Activated B cell treated with CpG ODN at 0.5 μM for 24 hours (primary cell): ENCODE data around the gene AGXT. TPM values are rescaled to one million over a fixed set of nuclear protein-coding genes. Genes with fewer than 3 reads are reported as not detected.

ENCODE experiments used
- ATAC-seq: fragments of 200-7000 bp; cut with Tn5 transposase; one replicate; pipeline ENCODE4 v1.10.0; 2021; ENCODE audit warnings: low read depth, mild to moderate bottlenecking, moderate library complexity
- CTCF ChIA-PET: fragments of 350-600 bp; sonication (Branson Sonifier 250); formaldehyde crosslinking; loops from one replicate; lab custom pipeline; 2021; ENCODE audit warnings: antibody characterized with exemption; lab: Charles Lee
- POLR2A ChIA-PET: fragments of 350-600 bp; sonication (Branson Sonifier 250); formaldehyde crosslinking; loops from one replicate; lab custom pipeline; 2021; ENCODE audit warnings: antibody characterized with exemption; lab: Charles Lee
- DNase-seq: peaks from one replicate; pipeline ENCODE4 v3.0.0; 2022
- H3K27ac Mint-ChIP-seq: one replicate; pipeline ENCODE4 v1.8.0; 2020; ENCODE audit warnings: mixed read lengths
- H3K27me3 Mint-ChIP-seq: one replicate; pipeline ENCODE4 v1.8.0; 2021; ENCODE audit warnings: mixed read lengths
- H3K36me3 Mint-ChIP-seq: one replicate; pipeline ENCODE4 v1.8.0; 2021; ENCODE audit warnings: low read depth, mixed read lengths
- H3K4me1 Mint-ChIP-seq: one replicate; pipeline ENCODE4 v1.8.0; 2021; ENCODE audit warnings: mixed read lengths
- H3K4me3 Mint-ChIP-seq: one replicate; pipeline ENCODE4 v1.8.0; 2020; ENCODE audit warnings: mild to moderate bottlenecking, mixed read lengths
- H3K9me3 Mint-ChIP-seq: one replicate; pipeline ENCODE4 v1.8.0; 2020; ENCODE audit warnings: mixed read lengths
- intact Hi-C: fragments of 100-400 bp; cut with micrococcal nuclease; formaldehyde crosslinking; loops from one replicate; pipeline ENCODE4 v1.15.1; 2024
- total RNA-seq: library from RNA; stranded (reverse); gene quantifications from 2 replicates; pipeline ENCODE4 v1.2.3, GENCODE V29; 2022
- TF ChIP-seq, protein P1 (sequence below): fragments of 200-600 bp; IDR thresholded peaks from one replicate; pipeline ENCODE4 v1.8.0; 2022; ENCODE audit warnings: antibody characterized with exemption, mild to moderate bottlenecking

Gene AGXT
- total RNA-seq, 1 donor from 2014 or later: not detected

DNA sequence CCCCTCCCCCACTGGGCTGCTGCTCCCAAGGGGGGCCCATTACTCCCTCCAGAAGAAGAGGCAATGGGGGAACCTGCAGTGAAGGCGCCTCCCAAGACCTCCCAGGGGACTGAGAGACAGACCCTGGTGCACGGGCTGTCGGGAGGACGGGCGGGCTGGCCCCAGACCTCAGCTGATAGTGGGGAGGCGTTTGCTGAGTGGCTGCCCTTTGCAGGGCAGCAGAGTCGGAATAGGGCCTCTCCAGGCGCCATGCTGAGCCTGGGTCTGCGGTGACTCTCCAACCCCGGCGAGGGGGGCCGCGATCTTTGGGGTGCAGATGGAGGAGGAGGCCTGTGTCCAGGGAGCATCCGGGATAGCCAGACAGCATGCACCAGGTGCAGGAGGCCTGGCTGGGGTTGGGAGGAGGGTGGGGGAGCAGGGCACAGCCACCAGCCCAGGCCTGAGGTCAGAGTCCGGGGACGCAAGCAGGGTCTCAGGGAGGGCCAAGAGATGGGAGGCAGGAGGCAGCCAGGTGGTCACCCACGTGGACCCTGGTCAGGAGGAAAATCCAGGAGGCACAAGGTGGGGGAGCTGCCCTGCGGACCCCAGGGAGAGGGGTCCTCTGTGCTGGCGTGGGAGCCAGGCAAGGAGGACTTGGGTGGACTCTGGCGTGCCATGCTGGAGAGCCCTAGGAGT is 48.5 kb downstream of the AGXT start:
- CTCF ChIA-PET: no interaction called here
- no peak for DNase-seq
- no peak overlapping the region for H3K4me3 Mint-ChIP-seq

DNA sequence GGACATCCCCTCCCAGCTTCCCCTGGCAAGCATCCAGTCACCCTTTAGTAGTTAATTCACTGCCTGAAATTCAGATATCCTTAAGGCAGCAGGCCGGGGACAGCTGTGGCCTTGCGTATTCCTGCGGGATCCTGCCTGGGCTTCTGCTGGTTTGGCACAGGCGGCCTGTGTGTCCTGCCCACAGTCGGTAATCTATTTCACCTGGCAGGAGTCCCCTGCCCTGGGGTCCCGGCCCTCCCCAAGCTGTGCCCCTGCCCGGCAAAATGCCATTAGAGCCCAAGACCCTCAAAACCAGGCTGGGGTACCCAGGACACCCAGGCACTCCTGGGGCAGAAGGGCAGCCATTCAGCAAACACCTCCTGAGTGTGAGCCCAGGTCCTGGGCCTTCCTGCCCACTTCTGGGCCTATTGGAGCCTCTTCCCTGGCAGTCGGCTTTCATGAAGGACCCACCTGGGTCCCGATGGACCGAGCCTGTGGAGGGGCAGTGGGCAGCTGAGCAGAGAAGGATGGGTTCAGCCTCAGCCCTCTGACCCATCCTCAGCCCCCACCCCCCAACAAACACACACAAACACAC is 49.1 kb downstream of the AGXT start:
- intact Hi-C loops: loop anchor here (5.0 kb wide), 1 partner anchor 160 kb away; no protein-coding TSS in a partner anchor
- ATAC-seq (no peak), DNase-seq (no peak)
- Mint-ChIP-seq H3K9me3 (no peaks in the 10 kb centered on the region), H3K4me1 (peaks cover 11% of the 10 kb centered on the region), H3K27ac (no peak overlapping the region), H3K4me3 (no peak overlapping the region), H3K36me3 (no peaks in the 10 kb centered on the region), H3K27me3 (peaks cover 13% of the 10 kb centered on the region)
- TF ChIP-seq, protein P1, sequence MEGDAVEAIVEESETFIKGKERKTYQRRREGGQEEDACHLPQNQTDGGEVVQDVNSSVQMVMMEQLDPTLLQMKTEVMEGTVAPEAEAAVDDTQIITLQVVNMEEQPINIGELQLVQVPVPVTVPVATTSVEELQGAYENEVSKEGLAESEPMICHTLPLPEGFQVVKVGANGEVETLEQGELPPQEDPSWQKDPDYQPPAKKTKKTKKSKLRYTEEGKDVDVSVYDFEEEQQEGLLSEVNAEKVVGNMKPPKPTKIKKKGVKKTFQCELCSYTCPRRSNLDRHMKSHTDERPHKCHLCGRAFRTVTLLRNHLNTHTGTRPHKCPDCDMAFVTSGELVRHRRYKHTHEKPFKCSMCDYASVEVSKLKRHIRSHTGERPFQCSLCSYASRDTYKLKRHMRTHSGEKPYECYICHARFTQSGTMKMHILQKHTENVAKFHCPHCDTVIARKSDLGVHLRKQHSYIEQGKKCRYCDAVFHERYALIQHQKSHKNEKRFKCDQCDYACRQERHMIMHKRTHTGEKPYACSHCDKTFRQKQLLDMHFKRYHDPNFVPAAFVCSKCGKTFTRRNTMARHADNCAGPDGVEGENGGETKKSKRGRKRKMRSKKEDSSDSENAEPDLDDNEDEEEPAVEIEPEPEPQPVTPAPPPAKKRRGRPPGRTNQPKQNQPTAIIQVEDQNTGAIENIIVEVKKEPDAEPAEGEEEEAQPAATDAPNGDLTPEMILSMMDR: no peak
- POLR2A ChIA-PET: no interaction called here
- CTCF ChIA-PET: no interaction called here

More for the DNA sequence above, 48.5 kb downstream of the AGXT start:
- H3K9me3 Mint-ChIP-seq: no peaks in the 10 kb centered on the region
- no peak overlapping the region for H3K27ac Mint-ChIP-seq
- POLR2A ChIA-PET: no interaction called here
- no peak for ATAC-seq
- intact Hi-C loops: loop anchor here (5.0 kb wide), 1 partner anchor 160 kb away; no protein-coding TSS in a partner anchor
- no peaks in the 10 kb centered on the region for H3K36me3 Mint-ChIP-seq
- TF ChIP-seq, protein P1: no peak
- H3K4me1 Mint-ChIP-seq: peaks cover 11% of the 10 kb centered on the region
- peaks cover 17% of the 10 kb centered on the region for H3K27me3 Mint-ChIP-seq

DNA sequence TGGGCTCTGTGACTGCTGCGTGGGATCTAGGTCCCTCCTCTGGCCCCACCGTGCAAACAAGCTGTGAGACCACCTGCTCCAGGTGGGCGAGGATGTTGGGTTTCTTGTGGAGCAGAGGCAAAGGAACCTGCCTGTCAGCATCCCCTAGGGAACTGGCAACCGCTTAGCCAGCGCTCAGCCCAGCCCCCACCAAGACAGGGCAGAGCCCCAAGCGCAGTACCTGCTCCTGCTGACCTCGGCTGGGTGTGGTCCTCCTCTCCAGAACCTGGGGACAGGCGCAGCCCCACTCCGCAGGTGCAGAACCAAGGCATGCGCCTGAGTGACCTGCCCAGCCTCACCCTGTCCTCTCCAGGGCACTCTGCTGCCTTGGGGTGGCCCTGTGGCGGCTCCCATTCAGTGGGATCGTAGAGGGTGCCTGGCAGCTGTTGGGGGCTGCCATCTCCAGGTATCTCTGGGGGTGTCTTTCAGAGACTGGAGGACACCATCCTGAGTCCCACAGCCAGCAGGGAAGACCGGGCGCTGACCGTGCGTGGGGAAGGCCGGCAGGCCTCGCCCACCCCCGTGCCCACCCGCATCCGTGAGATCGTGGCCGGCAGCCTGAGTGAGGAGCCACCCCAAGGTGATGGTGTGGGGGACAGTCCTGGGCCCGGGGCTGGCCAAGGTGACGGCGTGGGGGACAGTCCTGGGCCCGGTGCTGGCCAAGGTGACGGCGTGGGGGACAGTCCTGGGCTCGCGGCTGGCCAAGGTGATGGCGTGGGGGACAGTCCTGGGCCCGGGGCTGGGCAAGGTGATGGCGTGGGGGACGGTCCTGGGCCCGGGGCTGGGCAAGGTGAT is 49.9 kb downstream of the AGXT start:
- peaks cover 10% of the 10 kb centered on the region for H3K27me3 Mint-ChIP-seq
- H3K9me3 Mint-ChIP-seq: no peaks in the 10 kb centered on the region
- H3K4me1 Mint-ChIP-seq: peaks cover 11% of the 10 kb centered on the region
- CTCF ChIA-PET: no interaction called here
- POLR2A ChIA-PET: no interaction called here
- H3K4me3 Mint-ChIP-seq: no peak overlapping the region
- intact Hi-C loops: loop anchor here (5.0 kb wide), 1 partner anchor 159 kb away; no protein-coding TSS in a partner anchor
- DNase-seq (peak; percentile 12), ATAC-seq (no peak)
- no peak overlapping the region for H3K27ac Mint-ChIP-seq
- TF ChIP-seq, protein P1: no peak
- no peaks in the 10 kb centered on the region for H3K36me3 Mint-ChIP-seq

DNA sequence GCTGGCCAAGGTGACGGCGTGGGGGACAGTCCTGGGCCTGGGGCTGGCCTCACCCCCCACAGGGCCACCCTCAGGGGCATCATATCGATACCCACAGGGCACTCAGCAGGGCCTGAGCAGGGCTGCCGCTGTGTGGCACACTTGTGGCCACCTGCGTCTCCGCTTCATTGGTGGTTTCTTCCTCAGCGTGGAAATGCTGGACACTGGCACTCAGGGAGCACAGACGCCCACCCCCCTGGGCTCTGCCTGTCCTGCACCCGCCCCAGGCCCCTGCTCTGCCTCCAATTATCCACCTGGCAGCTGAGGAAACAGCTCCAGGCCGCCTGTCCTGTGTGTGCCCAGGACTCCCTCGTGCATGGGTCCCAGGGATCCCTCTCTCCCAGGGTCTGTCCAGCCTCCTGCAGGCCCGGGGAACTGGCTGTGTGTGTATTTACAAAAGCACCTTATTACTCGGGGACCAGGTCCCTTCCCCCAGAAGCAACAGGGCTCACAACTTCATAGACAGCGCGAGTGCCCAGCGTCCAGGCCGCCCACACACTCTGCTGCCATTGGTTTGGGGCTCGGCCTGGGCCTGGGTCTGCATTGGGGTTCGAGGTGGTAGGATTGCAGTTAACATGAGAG is 50.6 kb downstream of the AGXT start:
- ChIA-PET CTCF (no interaction called here), POLR2A (no interaction called here)
- intact Hi-C loops: loop anchor here (5.0 kb wide), 1 partner anchor 158 kb away; no protein-coding TSS in a partner anchor
- Mint-ChIP-seq H3K9me3 (no peaks in the 10 kb centered on the region), H3K27ac (no peak overlapping the region), H3K36me3 (no peaks in the 10 kb centered on the region), H3K4me1 (peaks cover 11% of the 10 kb centered on the region), H3K4me3 (no peak overlapping the region), H3K27me3 (peaks cover 10% of the 10 kb centered on the region)
- TF ChIP-seq, protein P1: no peak
- DNase-seq (peak; percentile 11), ATAC-seq (no peak)
